Skin epidermis (tissue), 12 donors: ENCODE measurements around the gene TET3.

Experiments
- H3K27ac ChIP-seq, 21 experiments: fragments of 200-600 bp; sonication (generic) in 11 of 21; one replicate each; pipeline ENCODE4 v1.5.0; 2020; ENCODE audit warnings: mild to moderate bottlenecking in 3 of 21, inconsistent platforms in 2 of 21, moderate library complexity in 2 of 21
- H3K4me3 ChIP-seq, 7 experiments: fragments of 200-600 bp; sonication (generic) in 2 of 7; one replicate each; pipeline ENCODE4 v1.5.0; 2020; ENCODE audit warnings: inconsistent platforms in 2 of 7, mild to moderate bottlenecking in 2 of 7, moderate library complexity in 1 of 7

The TET3 gene

GRCh38 chr2:74001781-74002504 is 17.2 kb downstream of the TET3 start:
- Histone ChIP-seq H3K4me3 (peak overlapping the region; percentile 33 to 57 (median 50)), H3K27ac (peak overlapping the region in 1 of 21 experiments; percentile 65)

GRCh38 chr2:74002505-74003421 is 18.1 kb downstream of the TET3 start:
- peak overlapping the region in 13 of 21 experiments; percentile 14 to 72 (median 51) for H3K27ac ChIP-seq
- H3K4me3 ChIP-seq, result peak overlapping the region; percentile 33 to 57 (median 50)

- peak overlapping the region in 4 of 7 experiments; percentile 50 to 57 (median 53) for H3K4me3 ChIP-seq
- peak overlapping the region in 2 of 21 experiments; percentile 23 to 53 for H3K27ac ChIP-seq
Observed at GRCh38 chr2:74003494-74004211, 18.9 kb downstream of the TET3 start.

- Histone ChIP-seq H3K4me3 (no peak overlapping the region), H3K27ac (peak overlapping the region in 3 of 21 experiments; percentile 8 to 23 (median 16))
Observed at GRCh38 chr2:74004212-74005182, 19.8 kb downstream of the TET3 start.

- Histone ChIP-seq H3K27ac (no peak overlapping the region), H3K4me3 (no peak overlapping the region)
Observed at GRCh38 chr2:74005786-74006185, 21.1 kb downstream of the TET3 start.

- Histone ChIP-seq H3K27ac (peak overlapping the region in 1 of 21 experiments; percentile 8), H3K4me3 (no peak overlapping the region)
Observed at GRCh38 chr2:74006459-74006858, 21.7 kb downstream of the TET3 start.

GRCh38 chr2:74007121-74007520 is 22.4 kb downstream of the TET3 start:
- no peak overlapping the region for H3K4me3 ChIP-seq
- no peak overlapping the region for H3K27ac ChIP-seq

GRCh38 chr2:74007711-74008110 is 23.0 kb downstream of the TET3 start:
- Histone ChIP-seq H3K4me3 (no peak overlapping the region), H3K27ac (no peak overlapping the region)

- Histone ChIP-seq H3K27ac (peak overlapping the region in 1 of 21 experiments; percentile 20), H3K4me3 (no peak overlapping the region)
Observed at GRCh38 chr2:74008761-74009395, 24.2 kb downstream of the TET3 start.

GRCh38 chr2:74009577-74009976 is 24.9 kb downstream of the TET3 start:
- peak overlapping the region in 4 of 21 experiments; percentile 2 to 51 (median 22) for H3K27ac ChIP-seq
- no peak overlapping the region for H3K4me3 ChIP-seq

- Histone ChIP-seq H3K27ac (peak overlapping the region in 8 of 21 experiments; percentile 2 to 62 (median 30)), H3K4me3 (no peak overlapping the region)
Observed at GRCh38 chr2:74010087-74010541, 25.4 kb downstream of the TET3 start.

GRCh38 chr2:74011246-74011645 is 26.5 kb downstream of the TET3 start:
- Histone ChIP-seq H3K27ac (peak overlapping the region in 4 of 21 experiments; percentile 17 to 58 (median 32)), H3K4me3 (no peak overlapping the region)

GRCh38 chr2:74014813-74015212 is 30.1 kb downstream of the TET3 start:
- Histone ChIP-seq H3K4me3 (no peak overlapping the region), H3K27ac (no peak overlapping the region)

GRCh38 chr2:74017223-74017622 is 32.5 kb downstream of the TET3 start:
- Histone ChIP-seq H3K27ac (no peak overlapping the region), H3K4me3 (no peak overlapping the region)

- H3K27ac ChIP-seq, result no peak overlapping the region
- no peak overlapping the region for H3K4me3 ChIP-seq
Observed at GRCh38 chr2:74019516-74019915, 34.8 kb downstream of the TET3 start.

- peak overlapping the region in 4 of 21 experiments; percentile 7 to 52 (median 42) for H3K27ac ChIP-seq
- H3K4me3 ChIP-seq, result no peak overlapping the region
Observed at GRCh38 chr2:74020702-74021406, 36.1 kb downstream of the TET3 start.

GRCh38 chr2:74021407-74021755 is 36.7 kb downstream of the TET3 start:
- no peak overlapping the region for H3K4me3 ChIP-seq

GRCh38 chr2:74024216-74024615 is 39.5 kb downstream of the TET3 start:
- no peak overlapping the region for H3K4me3 ChIP-seq

More at GRCh38 chr2:74021407-74021755, 36.7 kb downstream of the TET3 start:
- H3K27ac ChIP-seq, result peak overlapping the region in 2 of 21 experiments; percentile 35 to 52

More at GRCh38 chr2:74024216-74024615, 39.5 kb downstream of the TET3 start:
- peak overlapping the region in 1 of 21 experiments; percentile 34 for H3K27ac ChIP-seq
